Activated T-cell treated with anti-CD3 and anti-CD28 coated beads, Interleukin-2, amount 50 U/mL, for 24 hours (primary cell): ENCODE measurements around the gene PLA2G2E.
"Not testable (repeated sequence)": the region's sequence is repeated elsewhere in the genome, so short reads cannot be mapped to it uniquely, and the experiment has no call there.

Experiments used
- DNase-seq: peaks from one replicate; pipeline ENCODE4 v3.0.0-alpha.2; 2020
- H3K27ac Mint-ChIP-seq: 2 replicates; pipeline ENCODE4 v1.8.0; 2020; ENCODE audit warnings: mild to moderate bottlenecking, mixed read lengths
- H3K27me3 Mint-ChIP-seq: 2 replicates; pipeline ENCODE4 v1.8.0; 2020; ENCODE audit warnings: mixed read lengths
- H3K36me3 Mint-ChIP-seq: 2 replicates; pipeline ENCODE4 v1.8.0; 2020; ENCODE audit warnings: low read depth, mixed read lengths
- H3K4me1 Mint-ChIP-seq: 2 replicates; pipeline ENCODE4 v1.8.0; 2020; ENCODE audit warnings: low read depth, mixed read lengths
- H3K4me3 Mint-ChIP-seq: 2 replicates; pipeline ENCODE4 v1.8.0; 2020; ENCODE audit warnings: mild to moderate bottlenecking, moderate library complexity, mixed read lengths
- H3K9me3 Mint-ChIP-seq: 2 replicates; pipeline ENCODE4 v1.8.0; 2020; ENCODE audit warnings: mixed read lengths

PLA2G2E gene

GRCh38 chr1:19882111-19883071, 41.0 kb downstream of the PLA2G2E start, which contains the start of gene OTUD3:
TSS of gene OTUD3 (plus strand) at chr1:19882395. CDS start at chr1:19882514, 119 bp downstream.
- Mint-ChIP-seq H3K4me3 (peak within 1 kb of the TSS; percentile 88), H3K4me1 (peaks cover 43% of the 10 kb centered on the region), H3K36me3 (peaks cover 35% of the 10 kb centered on the region)

GRCh38 chr1:19880841-19881240, 42.6 kb downstream of the PLA2G2E start:
- DNase-seq, H3K4me3 Mint-ChIP-seq, H3K27ac Mint-ChIP-seq, H3K9me3 Mint-ChIP-seq, H3K27me3 Mint-ChIP-seq: not testable (repeated sequence)
- peaks cover 23% of the 10 kb centered on the region for H3K36me3 Mint-ChIP-seq
- H3K4me1 Mint-ChIP-seq = peaks cover 32% of the 10 kb centered on the region

More at GRCh38 chr1:19882111-19883071, 41.0 kb downstream of the PLA2G2E start, which contains the start of gene OTUD3:
- H3K27ac Mint-ChIP-seq = peak within 1 kb of the TSS; percentile 83
- DNase-seq = peak; percentile 94
- peaks cover 2% of the 10 kb centered on the region for H3K27me3 Mint-ChIP-seq
- no peaks in the 10 kb centered on the region for H3K9me3 Mint-ChIP-seq

- H3K27ac Mint-ChIP-seq = no peak overlapping the region
- H3K9me3 Mint-ChIP-seq = no peaks in the 10 kb centered on the region
- H3K36me3 Mint-ChIP-seq = peaks cover 17% of the 10 kb centered on the region
- H3K4me3 Mint-ChIP-seq = no peak overlapping the region
- peaks cover 24% of the 10 kb centered on the region for H3K4me1 Mint-ChIP-seq
- no peak for DNase-seq
- H3K27me3 Mint-ChIP-seq = peaks cover 14% of the 10 kb centered on the region
Measured at GRCh38 chr1:19879661-19880060, 43.8 kb downstream of the PLA2G2E start.

- Mint-ChIP-seq H3K4me1 (peaks cover 20% of the 10 kb centered on the region), H3K4me3 (no peak overlapping the region), H3K27ac (no peak overlapping the region), H3K27me3 (peaks cover 16% of the 10 kb centered on the region), H3K9me3 (no peaks in the 10 kb centered on the region), H3K36me3 (peaks cover 13% of the 10 kb centered on the region)
- DNase-seq = no peak
Measured at GRCh38 chr1:19879227-19879626, 44.2 kb downstream of the PLA2G2E start.

GRCh38 chr1:19878637-19878985, 44.8 kb downstream of the PLA2G2E start:
- H3K36me3 Mint-ChIP-seq = peaks cover 8% of the 10 kb centered on the region
- no peak for DNase-seq
- H3K4me3 Mint-ChIP-seq = no peak overlapping the region
- no peak overlapping the region for H3K27ac Mint-ChIP-seq
- peaks cover 20% of the 10 kb centered on the region for H3K27me3 Mint-ChIP-seq
- peaks cover 13% of the 10 kb centered on the region for H3K4me1 Mint-ChIP-seq
- H3K9me3 Mint-ChIP-seq = no peaks in the 10 kb centered on the region

- no peak overlapping the region for H3K27ac Mint-ChIP-seq
- H3K4me1 Mint-ChIP-seq = peaks cover 8% of the 10 kb centered on the region
- no peaks in the 10 kb centered on the region for H3K9me3 Mint-ChIP-seq
- no peak overlapping the region for H3K4me3 Mint-ChIP-seq
- peaks cover 26% of the 10 kb centered on the region for H3K27me3 Mint-ChIP-seq
- DNase-seq = no peak
- peaks cover 3% of the 10 kb centered on the region for H3K36me3 Mint-ChIP-seq
Measured at GRCh38 chr1:19877821-19878636, 45.4 kb downstream of the PLA2G2E start.

- Mint-ChIP-seq H3K4me1 (peaks cover 5% of the 10 kb centered on the region), H3K36me3 (no peaks in the 10 kb centered on the region), H3K4me3 (no peak overlapping the region), H3K27me3 (peaks cover 32% of the 10 kb centered on the region), H3K27ac (no peak overlapping the region), H3K9me3 (no peaks in the 10 kb centered on the region)
- DNase-seq = no peak
Measured at GRCh38 chr1:19877181-19877750, 46.2 kb downstream of the PLA2G2E start.

GRCh38 chr1:19872190-19872589, 51.2 kb downstream of the PLA2G2E start:
- Mint-ChIP-seq H3K27me3 (peaks cover 60% of the 10 kb centered on the region), H3K36me3 (no peaks in the 10 kb centered on the region), H3K4me1 (no peaks in the 10 kb centered on the region), H3K27ac (no peak overlapping the region), H3K4me3 (no peak overlapping the region), H3K9me3 (no peaks in the 10 kb centered on the region)
- DNase-seq = no peak
